Measurements from ENCODE around the gene RANGRF.

GRCh38 chr17:8300226-8300625, 11.8 kb downstream of the RANGRF start:
- TF ChIP-seq CTCF (IDR thresholded peaks at IDR 0.05) = no peak
- TF ChIP-seq POLR2A (IDR thresholded peaks at IDR 0.05) = no peak

Measured in breast epithelium (tissue), 3 donors.